ENCODE measurements around the gene PCSK1N. TPM values are rescaled to one million over a fixed set of nuclear protein-coding genes. Genes with fewer than 3 reads are reported as not detected.

The PCSK1N gene
- total and polyA plus RNA-seq, 2 experiments from 2014 or later: 1.4 to 3.1 TPM

DNA sequence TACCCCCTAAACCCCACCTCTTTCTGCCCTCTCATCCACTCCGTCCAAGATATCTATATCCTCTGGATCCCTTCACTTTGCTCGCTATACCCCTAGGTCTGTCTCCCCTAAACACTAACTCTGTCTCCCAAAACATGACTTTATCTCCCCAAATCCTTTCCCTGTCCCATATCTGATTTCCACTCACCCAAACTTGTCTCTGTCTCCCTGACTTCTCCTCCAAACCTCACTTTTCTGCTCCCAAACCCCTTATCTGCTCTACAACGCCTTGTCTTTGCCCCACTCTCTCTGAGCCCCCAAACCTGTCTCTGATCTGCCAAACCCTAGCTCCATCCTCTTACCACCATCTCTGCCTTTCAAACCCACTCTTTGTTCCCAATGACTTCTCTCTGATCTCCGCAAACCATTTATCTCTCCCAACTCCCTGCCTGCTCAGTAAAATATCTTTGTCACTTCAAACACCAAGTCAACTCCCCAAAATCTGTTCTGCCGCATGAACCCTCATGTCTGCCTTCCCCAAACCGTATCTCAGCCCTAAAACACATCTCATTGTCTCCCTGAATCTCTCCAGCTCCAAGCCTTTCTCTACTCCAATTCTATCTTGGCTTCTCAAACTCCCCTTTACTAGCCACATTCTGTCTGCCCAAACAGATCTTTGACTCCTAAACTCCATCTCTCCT is 48.4 kb downstream of the PCSK1N start:
- no peak overlapping the region for H3K4me2 ChIP-seq (ENCODE audit: unreplicated experiment)
- H4K20me1 ChIP-seq (ENCODE audit: insufficient read depth): no peaks in the 10 kb centered on the region
- no peaks in the 10 kb centered on the region for H3K79me2 ChIP-seq (ENCODE audit: insufficient read depth)
- no peak overlapping the region for H3K4me3 ChIP-seq
- H3K27ac ChIP-seq: no peak overlapping the region
- no peaks in the 10 kb centered on the region for H3K9me2 ChIP-seq (ENCODE audit: insufficient read depth)
- H3K9me3 ChIP-seq (ENCODE audit: low read depth): no peaks in the 10 kb centered on the region
- TF ChIP-seq EZH2phosphoT487 (IDR thresholded peaks at IDR 0.05; ENCODE audit: insufficient read depth, low read depth): no peak
- no peak for TF ChIP-seq EZH2 (IDR thresholded peaks at IDR 0.05; ENCODE audit: insufficient read depth, poor library complexity, severe bottlenecking)
- H3K36me3 ChIP-seq (ENCODE audit: low read depth): no peaks in the 10 kb centered on the region
- WGBS, 2 experiments (ENCODE audit: low coverage in 1 of 2, low lambda C conversion rate in 2 of 2, missing lambda C conversion rate in 2 of 2): 40 to 44% methylated on average over 5 to 6 of the region's 6 CpGs
- in situ Hi-C loops (cut with MboI): no loop called here
- no peaks in the 10 kb centered on the region for H3K27me3 ChIP-seq (replicated peaks; ENCODE audit: insufficient read depth)
- H3K4me1 ChIP-seq (ENCODE audit: insufficient read depth): no peaks in the 10 kb centered on the region
- DNase-seq: no peak
- H3K9ac ChIP-seq: no peak overlapping the region
- no peak overlapping the region for H2AFZ ChIP-seq
- no peaks in the 10 kb centered on the region for H3F3A ChIP-seq (ENCODE audit: insufficient read depth)

DNA sequence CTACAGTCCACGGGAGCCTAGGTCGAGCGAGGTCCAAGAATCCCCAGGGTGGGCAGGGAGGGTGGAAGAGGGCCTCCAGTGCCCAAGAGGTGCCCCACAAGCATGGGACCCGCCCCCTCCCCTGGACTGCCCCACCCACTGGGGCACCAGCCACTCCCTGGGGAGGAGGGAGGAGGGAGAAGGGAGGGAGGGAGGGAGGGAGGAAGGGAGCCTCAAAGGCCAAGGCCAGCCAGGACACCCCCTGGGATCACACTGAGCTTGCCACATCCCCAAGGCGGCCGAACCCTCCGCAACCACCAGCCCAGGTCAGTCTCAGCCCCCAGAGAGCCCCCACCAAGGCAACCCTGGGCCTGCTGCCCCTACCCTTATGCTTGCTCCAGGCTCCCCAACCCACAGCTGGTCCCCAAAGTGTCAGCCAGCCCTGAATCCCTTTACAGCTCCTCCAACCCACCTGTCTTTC is 49.0 kb downstream of the PCSK1N start, which contains the start of gene GATA1:
Gene GATA1, plus strand, starts transcription at position 250 of the 460 bp plus-strand sequence. CDS start 4,520 bp downstream, outside the sequence.
- Histone ChIP-seq H3K27me3 (replicated peaks; ENCODE audit: insufficient read depth) (no peaks in the 10 kb centered on the region), H3K4me3 (no peak within 1 kb of the TSS), H3K9me3 (ENCODE audit: low read depth) (no peaks in the 10 kb centered on the region), H4K20me1 (ENCODE audit: insufficient read depth) (no peaks in the 10 kb centered on the region), H3K36me3 (ENCODE audit: low read depth) (no peaks in the 10 kb centered on the region), H3F3A (ENCODE audit: insufficient read depth) (no peaks in the 10 kb centered on the region), H3K27ac (no peak within 1 kb of the TSS), H3K9ac (no peak within 1 kb of the TSS), H3K9me2 (ENCODE audit: insufficient read depth) (no peaks in the 10 kb centered on the region), H3K79me2 (ENCODE audit: insufficient read depth) (no peaks in the 10 kb centered on the region), H2AFZ (no peak within 1 kb of the TSS), H3K4me1 (ENCODE audit: insufficient read depth) (no peaks in the 10 kb centered on the region), H3K4me2 (ENCODE audit: unreplicated experiment) (no peak within 1 kb of the TSS)
- TF ChIP-seq EZH2phosphoT487 (IDR thresholded peaks at IDR 0.05; ENCODE audit: insufficient read depth, low read depth) (no peak), EZH2 (IDR thresholded peaks at IDR 0.05; ENCODE audit: insufficient read depth, poor library complexity, severe bottlenecking) (no peak)
- in situ Hi-C loops (cut with MboI): no loop called here
- 51% methylated on average over 7 of the region's 7 CpGs; no CpG with 5 or more reads in 1 of the 2 experiments for WGBS, 2 experiments (ENCODE audit: low coverage in 1 of 2, low lambda C conversion rate in 2 of 2, missing lambda C conversion rate in 2 of 2)
- DNase-seq: no peak

DNA sequence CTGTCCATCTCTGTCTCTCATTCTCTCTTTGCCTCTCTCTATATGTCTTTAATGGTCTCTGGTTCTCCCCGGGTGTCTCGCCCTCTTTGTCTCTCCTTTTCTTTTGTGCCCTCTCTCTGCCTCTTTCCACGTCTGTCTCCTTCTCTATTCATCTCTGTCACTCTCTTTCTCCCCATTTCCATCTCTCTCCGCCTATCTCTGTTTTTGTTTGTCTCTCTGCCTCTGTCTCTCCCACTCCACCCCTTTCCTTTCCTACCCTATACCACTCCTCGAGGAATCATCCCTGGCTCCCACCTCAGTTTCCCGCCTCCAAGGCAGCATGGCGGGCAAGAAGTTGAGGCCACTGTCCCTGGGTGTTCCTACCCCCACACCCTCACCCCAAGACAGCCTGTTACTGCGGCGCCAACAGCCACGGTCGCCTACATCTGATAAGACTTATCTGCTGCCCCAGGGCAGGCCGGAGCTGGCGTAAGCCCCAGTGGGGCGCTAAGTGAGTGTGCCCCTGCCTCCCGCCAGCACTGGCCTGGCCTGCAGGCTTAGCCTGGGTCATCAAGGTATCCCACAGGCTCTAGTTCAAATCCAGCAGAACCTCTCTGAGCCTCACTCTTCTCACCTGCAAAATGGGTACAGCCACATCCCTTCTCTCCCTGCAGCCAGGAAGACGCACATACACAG is 49.7 kb downstream of the PCSK1N start:
- Histone ChIP-seq H3K27me3 (replicated peaks; ENCODE audit: insufficient read depth) (no peaks in the 10 kb centered on the region), H3K9me2 (ENCODE audit: insufficient read depth) (no peaks in the 10 kb centered on the region), H4K20me1 (ENCODE audit: insufficient read depth) (no peaks in the 10 kb centered on the region), H2AFZ (no peak overlapping the region), H3K4me2 (ENCODE audit: unreplicated experiment) (no peak overlapping the region), H3K4me1 (ENCODE audit: insufficient read depth) (no peaks in the 10 kb centered on the region), H3K9ac (no peak overlapping the region), H3K27ac (no peak overlapping the region), H3K9me3 (ENCODE audit: low read depth) (no peaks in the 10 kb centered on the region), H3K79me2 (ENCODE audit: insufficient read depth) (no peaks in the 10 kb centered on the region), H3F3A (ENCODE audit: insufficient read depth) (no peaks in the 10 kb centered on the region), H3K36me3 (ENCODE audit: low read depth) (no peaks in the 10 kb centered on the region), H3K4me3 (no peak overlapping the region)
- no peak for TF ChIP-seq EZH2 (IDR thresholded peaks at IDR 0.05; ENCODE audit: insufficient read depth, poor library complexity, severe bottlenecking)
- TF ChIP-seq EZH2phosphoT487 (IDR thresholded peaks at IDR 0.05; ENCODE audit: insufficient read depth, low read depth): no peak
- WGBS, 2 experiments (ENCODE audit: low coverage in 1 of 2, low lambda C conversion rate in 2 of 2, missing lambda C conversion rate in 2 of 2): 69 to 83% methylated on average over 8 to 12 of the region's 16 CpGs
- no peak for DNase-seq
- in situ Hi-C loops (cut with MboI): no loop called here

DNA sequence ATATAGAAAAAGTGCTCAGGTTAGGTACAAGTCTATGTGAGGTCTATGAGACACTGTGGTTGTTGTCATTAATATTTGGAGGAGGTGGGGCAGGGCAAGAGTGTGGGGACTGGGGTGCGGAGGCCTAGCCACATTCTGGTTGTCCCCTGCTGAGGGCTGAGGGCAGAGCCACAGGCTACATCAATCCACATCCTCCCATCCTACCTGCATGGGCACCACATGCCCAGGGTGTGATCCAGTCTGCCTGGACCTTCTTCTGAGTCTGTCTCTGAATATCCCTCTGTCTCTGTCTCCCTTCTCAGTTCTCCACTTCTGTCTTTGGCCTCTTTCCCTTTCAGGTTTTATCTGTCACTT is 50.2 kb downstream of the PCSK1N start:
- H3K4me1 ChIP-seq (ENCODE audit: insufficient read depth): no peaks in the 10 kb centered on the region
- H2AFZ ChIP-seq: no peak overlapping the region
- no peaks in the 10 kb centered on the region for H3F3A ChIP-seq (ENCODE audit: insufficient read depth)
- H3K27me3 ChIP-seq (replicated peaks; ENCODE audit: insufficient read depth): no peaks in the 10 kb centered on the region
- in situ Hi-C loops (cut with MboI): no loop called here
- no peaks in the 10 kb centered on the region for H3K79me2 ChIP-seq (ENCODE audit: insufficient read depth)
- no peak overlapping the region for H3K9ac ChIP-seq
- H3K9me2 ChIP-seq (ENCODE audit: insufficient read depth): no peaks in the 10 kb centered on the region
- 0% methylated on average over 1 of the region's 1 CpG; no CpG with 5 or more reads in 1 of the 2 experiments for WGBS, 2 experiments (ENCODE audit: low coverage in 1 of 2, low lambda C conversion rate in 2 of 2, missing lambda C conversion rate in 2 of 2)
- H3K36me3 ChIP-seq (ENCODE audit: low read depth): no peaks in the 10 kb centered on the region
- H3K4me2 ChIP-seq (ENCODE audit: unreplicated experiment): no peak overlapping the region
- H3K4me3 ChIP-seq: no peak overlapping the region
- no peaks in the 10 kb centered on the region for H3K9me3 ChIP-seq (ENCODE audit: low read depth)
- TF ChIP-seq EZH2phosphoT487 (IDR thresholded peaks at IDR 0.05; ENCODE audit: insufficient read depth, low read depth) (no peak), EZH2 (IDR thresholded peaks at IDR 0.05; ENCODE audit: insufficient read depth, poor library complexity, severe bottlenecking) (no peak)
- no peak overlapping the region for H3K27ac ChIP-seq
- no peaks in the 10 kb centered on the region for H4K20me1 ChIP-seq (ENCODE audit: insufficient read depth)
- no peak for DNase-seq
